A673 (cell line): Measurements from ENCODE around the gene FBXO21. TPM values are rescaled to one million over a fixed set of nuclear protein-coding genes. Genes with fewer than 3 reads are reported as not detected.
A peak's percentile ranks its signal among the peaks of the same experiment; 100 is the strongest.
"Not testable (repeated sequence)": the region's sequence is repeated elsewhere in the genome, so short reads cannot be mapped to it uniquely, and the experiment has no call there.

Experiments
- BruUV-seq: library from RNA; stranded (reverse); fragments of 400-500 nt; replicated peaks from 2 replicates; lab custom pipeline; 2021; lab: Mats Ljungman, UMichigan
- CTCF ChIA-PET: fragments of 300-600 bp; sonication (Branson Sonifier 250); formaldehyde crosslinking; loops from one replicate; lab custom pipeline; 2022; ENCODE audit warnings: antibody characterized with exemption; lab: Charles Lee
- POLR2A ChIA-PET: fragments of 300-600 bp; sonication (Branson Sonifier 250); formaldehyde crosslinking; loops from one replicate; lab custom pipeline; 2022; ENCODE audit warnings: antibody characterized with exemption; ENCODE audit not compliant: low non-redundant PET; lab: Charles Lee
- DNase-seq: peaks from one replicate; pipeline ENCODE4 v3.0.0-alpha.2; 2015; ENCODE audit warnings: low spot score
- H3K27ac ChIP-seq: fragments of 200-600 bp; sonication (generic); 2 replicates; pipeline ENCODE4 v1.5.1; 2016; ENCODE audit warnings: mixed run types, low read depth, mild to moderate bottlenecking, mixed read lengths, antibody characterized with exemption, low read length; ENCODE audit not compliant: poor library complexity, severe bottlenecking
- H3K27me3 ChIP-seq: fragments of 200-600 bp; sonication (generic); replicated peaks from 2 replicates; pipeline ENCODE4 v1.6.1; 2017; ENCODE audit warnings: mixed run types, low read depth, mild to moderate bottlenecking, mixed read lengths, antibody characterized with exemption, low read length; ENCODE audit not compliant: insufficient read depth, poor library complexity
- H3K36me3 ChIP-seq: fragments of 200-600 bp; sonication (generic); 2 replicates; pipeline ENCODE4 v1.6.1; 2016; ENCODE audit warnings: mixed run types, mild to moderate bottlenecking, mixed read lengths, antibody characterized with exemption, low read length; ENCODE audit not compliant: insufficient read depth, poor library complexity, severe bottlenecking
- H3K4me1 ChIP-seq: fragments of 200-600 bp; sonication (generic); 2 replicates; pipeline ENCODE4 v1.6.1; 2017; ENCODE audit warnings: mixed run types, mild to moderate bottlenecking, mixed read lengths, antibody characterized with exemption, low read length; ENCODE audit not compliant: insufficient read depth, poor library complexity, severe bottlenecking
- H3K4me3 ChIP-seq: fragments of 200-600 bp; sonication (generic); 2 replicates; pipeline ENCODE4 v1.5.1; 2016; ENCODE audit warnings: low read depth, mixed run types, mild to moderate bottlenecking, mixed read lengths, low read length; ENCODE audit not compliant: poor library complexity, severe bottlenecking
- H3K9me3 ChIP-seq: fragments of 200-600 bp; sonication (generic); 2 replicates; pipeline ENCODE4 v1.6.1; 2016; ENCODE audit warnings: mixed run types, low read depth, mild to moderate bottlenecking, mixed read lengths, antibody characterized with exemption, low read length; ENCODE audit not compliant: poor library complexity, severe bottlenecking
- EZH2 ChIP-seq: fragments of 200-600 bp; sonication (generic); IDR thresholded peaks from 2 replicates; pipeline ENCODE4 v1.6.1; 2017; ENCODE audit warnings: borderline replicate concordance, low read depth, mild to moderate bottlenecking, mixed read lengths, antibody characterized with exemption, low read length; ENCODE audit not compliant: poor library complexity, severe bottlenecking
- intact Hi-C: fragments of 100-400 bp; cut with micrococcal nuclease; formaldehyde crosslinking; loops from one replicate; pipeline ENCODE4 v1.10.0; 2022; ENCODE audit not compliant: unreplicated experiment
- total RNA-seq: library from RNA; stranded (reverse); gene quantifications from 2 replicates; pipeline ENCODE4 v1.2.3, GENCODE V29; 2021
- TF ChIP-seq, protein P1 (sequence below): fragments of 300-800, 200-600 bp; sonication (generic); conservative IDR thresholded peaks from 2 replicates; pipeline ENCODE4 v1.5.1; 2017; ENCODE audit warnings: low read depth, mild to moderate bottlenecking, antibody characterized with exemption, low read length, moderate library complexity, mixed read lengths

The FBXO21 gene
- total RNA-seq, 1 experiment from 2014 or later = 45.4 TPM

GRCh38 chr12:117195027-117195426 lies 4.8 kb upstream of the FBXO21 start:
- H3K36me3 ChIP-seq, DNase-seq, H3K27me3 ChIP-seq, intact Hi-C loops, H3K4me1 ChIP-seq, POLR2A ChIA-PET, H3K4me3 ChIP-seq, H3K27ac ChIP-seq, CTCF ChIA-PET, H3K9me3 ChIP-seq, BruUV-seq: not testable (repeated sequence)

DNA sequence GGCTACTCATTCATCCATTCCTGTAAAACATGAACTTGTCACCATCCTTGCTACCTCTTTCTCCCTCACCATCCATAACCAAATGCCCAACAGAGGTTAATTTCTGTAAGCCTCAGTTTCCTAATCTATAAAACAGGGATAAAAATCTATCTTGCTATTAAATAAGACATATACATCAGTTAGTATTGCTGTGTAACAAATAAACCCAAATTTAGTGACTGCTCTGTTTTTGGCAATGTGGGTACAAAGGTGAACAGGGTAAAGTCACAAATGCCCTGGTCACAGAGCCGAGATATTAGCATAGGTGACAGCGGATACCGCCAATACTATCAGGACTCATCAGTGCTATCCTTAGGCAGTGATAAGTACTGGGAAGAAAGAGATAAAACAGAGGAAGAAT lies 3.6 kb upstream of the FBXO21 start:
- ChIA-PET CTCF (no interaction called here), POLR2A (no interaction called here)
- no peaks in the 10 kb centered on the region for H3K36me3 ChIP-seq
- intact Hi-C loops = no loop called here
- H3K27me3 ChIP-seq = peaks cover 3% of the 10 kb centered on the region
- TF ChIP-seq, protein P1, sequence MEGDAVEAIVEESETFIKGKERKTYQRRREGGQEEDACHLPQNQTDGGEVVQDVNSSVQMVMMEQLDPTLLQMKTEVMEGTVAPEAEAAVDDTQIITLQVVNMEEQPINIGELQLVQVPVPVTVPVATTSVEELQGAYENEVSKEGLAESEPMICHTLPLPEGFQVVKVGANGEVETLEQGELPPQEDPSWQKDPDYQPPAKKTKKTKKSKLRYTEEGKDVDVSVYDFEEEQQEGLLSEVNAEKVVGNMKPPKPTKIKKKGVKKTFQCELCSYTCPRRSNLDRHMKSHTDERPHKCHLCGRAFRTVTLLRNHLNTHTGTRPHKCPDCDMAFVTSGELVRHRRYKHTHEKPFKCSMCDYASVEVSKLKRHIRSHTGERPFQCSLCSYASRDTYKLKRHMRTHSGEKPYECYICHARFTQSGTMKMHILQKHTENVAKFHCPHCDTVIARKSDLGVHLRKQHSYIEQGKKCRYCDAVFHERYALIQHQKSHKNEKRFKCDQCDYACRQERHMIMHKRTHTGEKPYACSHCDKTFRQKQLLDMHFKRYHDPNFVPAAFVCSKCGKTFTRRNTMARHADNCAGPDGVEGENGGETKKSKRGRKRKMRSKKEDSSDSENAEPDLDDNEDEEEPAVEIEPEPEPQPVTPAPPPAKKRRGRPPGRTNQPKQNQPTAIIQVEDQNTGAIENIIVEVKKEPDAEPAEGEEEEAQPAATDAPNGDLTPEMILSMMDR = no peak
- no peak for TF ChIP-seq EZH2
- DNase-seq = no peak
- no peaks in the 10 kb centered on the region for H3K9me3 ChIP-seq
- no peak overlapping the region for H3K4me3 ChIP-seq
- BruUV-seq = no TSS peak
- no peaks in the 10 kb centered on the region for H3K4me1 ChIP-seq
- no peak overlapping the region for H3K27ac ChIP-seq

DNA sequence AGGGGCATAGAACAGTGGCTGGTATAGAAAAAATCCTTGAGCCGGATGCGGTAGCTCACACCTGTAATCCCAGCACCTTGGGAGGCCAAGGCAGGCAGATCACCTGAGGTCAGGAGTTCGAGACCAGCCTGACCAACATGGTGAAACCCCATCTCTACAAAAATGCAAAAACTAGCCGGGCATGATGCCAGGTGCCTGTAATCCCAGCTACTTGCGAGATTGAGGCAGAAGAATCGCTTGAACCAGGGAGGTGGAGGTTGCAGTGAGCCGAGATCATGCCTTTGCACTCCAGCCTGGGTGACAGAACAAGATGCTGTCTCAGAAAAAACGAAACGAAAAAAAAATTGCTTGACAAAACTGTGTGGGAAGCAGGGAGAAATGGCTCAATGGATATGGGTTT lies 2.3 kb upstream of the FBXO21 start:
- H3K4me1 ChIP-seq, intact Hi-C loops, H3K27me3 ChIP-seq, H3K27ac ChIP-seq, POLR2A ChIA-PET, H3K9me3 ChIP-seq, H3K36me3 ChIP-seq, CTCF ChIA-PET, BruUV-seq, DNase-seq, H3K4me3 ChIP-seq: not testable (repeated sequence)

DNA sequence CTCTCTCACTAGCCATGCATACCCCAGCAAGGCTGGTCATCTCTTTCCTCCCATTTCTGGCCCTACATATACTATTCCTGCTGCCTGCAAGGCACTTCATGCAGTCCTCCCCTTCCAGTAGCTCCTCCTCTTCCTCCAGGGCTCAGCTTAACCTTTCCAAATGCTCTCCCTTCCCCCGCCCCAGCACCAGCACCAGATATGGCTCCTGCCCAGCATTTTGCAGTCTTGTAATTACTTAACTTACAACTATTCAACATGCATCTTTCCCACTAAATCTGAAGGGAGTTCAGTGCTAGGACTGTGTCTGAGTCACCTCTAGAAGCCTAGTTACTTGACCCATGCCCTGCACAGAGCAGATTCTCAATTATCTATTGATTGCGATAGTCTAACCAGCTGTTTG lies 1.8 kb upstream of the FBXO21 start:
- POLR2A ChIA-PET = no interaction called here
- DNase-seq = peak; percentile 31

More for the DNA sequence above, 1.8 kb upstream of the FBXO21 start:
- no TSS peak for BruUV-seq
- CTCF ChIA-PET = no interaction called here
- H3K36me3 ChIP-seq = no peaks in the 10 kb centered on the region
- H3K9me3 ChIP-seq = no peaks in the 10 kb centered on the region
- peaks cover 3% of the 10 kb centered on the region for H3K27me3 ChIP-seq
- intact Hi-C loops = no loop called here
- no peak overlapping the region for H3K27ac ChIP-seq
- no peak overlapping the region for H3K4me3 ChIP-seq
- no peak for TF ChIP-seq EZH2
- TF ChIP-seq, protein P1 = no peak
- H3K4me1 ChIP-seq = no peaks in the 10 kb centered on the region
